ENCODE measurements around the gene OSBPL6.

The OSBPL6 gene

DNA sequence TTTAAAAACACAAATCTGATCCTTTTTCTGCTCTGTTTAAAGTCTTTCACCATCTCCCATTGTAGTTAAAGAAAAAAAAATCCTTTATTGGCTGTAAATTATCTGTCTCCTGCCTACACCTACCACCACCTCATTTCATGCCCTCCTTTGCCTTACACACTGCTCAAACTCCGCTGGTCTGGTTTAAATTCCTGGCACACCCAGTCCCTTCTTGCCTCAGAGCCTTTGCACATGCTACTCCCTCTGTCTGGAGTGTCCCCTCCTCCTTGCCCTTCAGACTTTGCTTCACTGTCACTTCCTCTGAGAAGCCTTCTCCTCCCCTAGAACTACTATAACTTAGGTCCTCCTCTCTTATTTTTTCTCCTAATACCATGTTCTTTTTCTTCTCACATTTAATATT, 49.6 kb downstream of the OSBPL6 start:
- H3K27ac Mint-ChIP-seq, result no peak overlapping the region
- no peak for ATAC-seq
- peaks cover 22% of the 10 kb centered on the region for H3K27me3 Mint-ChIP-seq
- no peaks in the 10 kb centered on the region for H3K4me1 Mint-ChIP-seq
- no peak for DNase-seq
- no peaks in the 10 kb centered on the region for H3K9me3 Mint-ChIP-seq
- H3K4me3 Mint-ChIP-seq, result no peak overlapping the region

DNA sequence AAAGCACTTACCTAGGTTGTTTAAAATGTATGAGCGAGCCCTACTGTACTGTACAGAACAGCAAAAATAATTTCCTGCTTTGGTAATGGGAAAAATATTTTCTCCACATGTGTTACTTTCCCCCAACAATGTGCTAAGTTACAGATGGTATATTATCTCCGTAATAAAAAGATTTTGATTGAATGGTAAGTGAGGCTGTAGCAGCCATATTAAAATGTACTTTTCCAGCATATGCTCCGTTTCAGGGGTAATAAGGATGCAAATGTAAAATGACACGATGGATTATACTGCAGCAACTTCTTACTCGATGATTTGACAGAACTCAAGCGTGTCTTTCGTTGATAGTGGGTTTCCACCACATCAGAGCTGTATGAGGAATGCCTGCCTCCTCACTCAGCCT, 50.5 kb downstream of the OSBPL6 start:
- DNase-seq, result no peak
- Mint-ChIP-seq H3K9me3 (no peaks in the 10 kb centered on the region), H3K27me3 (peaks cover 22% of the 10 kb centered on the region), H3K4me3 (no peak overlapping the region), H3K27ac (no peak overlapping the region), H3K4me1 (no peaks in the 10 kb centered on the region)
- ATAC-seq, result no peak

DNA sequence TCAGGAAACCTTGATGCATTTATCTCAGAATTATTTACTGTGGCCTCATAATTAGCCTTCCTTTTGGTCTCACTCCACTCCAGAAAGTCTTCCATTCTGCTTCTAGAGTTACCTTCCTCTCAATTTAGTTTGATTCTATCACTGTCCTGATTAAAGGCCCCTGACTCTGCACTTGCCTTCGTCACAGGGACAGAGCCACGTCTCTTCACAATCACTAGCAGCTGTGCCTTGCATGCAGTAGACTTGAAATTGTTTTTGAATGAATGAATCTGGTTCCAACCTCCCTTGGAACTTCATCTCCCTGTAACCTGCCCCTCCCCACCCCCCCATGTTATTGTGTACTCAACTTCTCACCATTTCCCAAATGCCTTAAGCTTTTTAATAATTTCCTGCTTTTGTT, 52.4 kb downstream of the OSBPL6 start:
- Mint-ChIP-seq H3K9me3 (no peaks in the 10 kb centered on the region), H3K27ac (no peak overlapping the region), H3K4me1 (no peaks in the 10 kb centered on the region), H3K27me3 (peaks cover 22% of the 10 kb centered on the region), H3K4me3 (no peak overlapping the region)
- DNase-seq (no peak), ATAC-seq (no peak)

DNA sequence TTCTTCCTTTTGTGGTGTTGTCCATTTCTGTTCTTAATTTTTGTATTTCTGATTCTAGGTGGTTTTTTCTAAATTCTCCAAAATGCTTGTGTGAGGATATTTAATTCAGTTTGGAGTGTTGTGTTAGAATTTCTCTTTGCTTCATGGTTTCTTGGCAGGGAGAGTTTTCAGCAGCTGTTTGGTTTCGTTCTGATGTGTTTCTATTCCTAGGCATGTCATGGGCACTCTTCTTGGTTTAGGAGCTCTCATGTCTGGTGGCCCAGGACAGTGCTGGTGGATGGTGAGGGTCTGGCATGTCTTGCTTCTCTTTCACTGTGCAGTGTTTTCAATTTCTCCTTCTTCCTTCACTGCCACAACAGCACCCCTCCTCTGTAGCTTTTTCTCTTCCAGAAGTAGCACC, 52.9 kb downstream of the OSBPL6 start:
- DNase-seq, result no peak
- Mint-ChIP-seq H3K27me3 (peaks cover 22% of the 10 kb centered on the region), H3K4me3 (no peak overlapping the region), H3K9me3 (no peaks in the 10 kb centered on the region), H3K4me1 (no peaks in the 10 kb centered on the region), H3K27ac (no peak overlapping the region)
- no peak for ATAC-seq

DNA sequence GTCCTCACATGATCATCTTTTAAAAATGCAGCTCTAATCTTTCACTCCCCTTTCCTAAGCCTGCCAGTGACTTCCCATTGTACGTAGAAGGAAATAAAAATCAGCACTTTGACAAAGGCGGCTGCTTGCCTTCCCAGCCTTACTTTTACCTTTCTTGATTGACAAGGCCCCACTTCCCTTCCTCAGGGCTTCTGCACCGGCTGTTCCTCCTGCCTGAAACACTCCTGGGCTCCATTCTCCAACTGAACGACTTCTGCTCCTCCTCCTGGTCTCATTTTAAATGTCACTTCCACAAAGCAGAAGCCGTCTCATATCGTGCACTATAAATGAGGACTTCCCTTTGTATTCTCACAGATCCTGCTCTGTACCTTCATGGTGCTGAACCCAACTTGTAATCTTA, 56.1 kb downstream of the OSBPL6 start:
- Mint-ChIP-seq H3K4me1 (no peaks in the 10 kb centered on the region), H3K9me3 (no peaks in the 10 kb centered on the region), H3K27me3 (peaks cover 12% of the 10 kb centered on the region), H3K27ac (peak overlapping the region in 1 of 2 donors; percentile 9), H3K4me3 (no peak overlapping the region)
- no peak for DNase-seq
- ATAC-seq, result no peak

DNA sequence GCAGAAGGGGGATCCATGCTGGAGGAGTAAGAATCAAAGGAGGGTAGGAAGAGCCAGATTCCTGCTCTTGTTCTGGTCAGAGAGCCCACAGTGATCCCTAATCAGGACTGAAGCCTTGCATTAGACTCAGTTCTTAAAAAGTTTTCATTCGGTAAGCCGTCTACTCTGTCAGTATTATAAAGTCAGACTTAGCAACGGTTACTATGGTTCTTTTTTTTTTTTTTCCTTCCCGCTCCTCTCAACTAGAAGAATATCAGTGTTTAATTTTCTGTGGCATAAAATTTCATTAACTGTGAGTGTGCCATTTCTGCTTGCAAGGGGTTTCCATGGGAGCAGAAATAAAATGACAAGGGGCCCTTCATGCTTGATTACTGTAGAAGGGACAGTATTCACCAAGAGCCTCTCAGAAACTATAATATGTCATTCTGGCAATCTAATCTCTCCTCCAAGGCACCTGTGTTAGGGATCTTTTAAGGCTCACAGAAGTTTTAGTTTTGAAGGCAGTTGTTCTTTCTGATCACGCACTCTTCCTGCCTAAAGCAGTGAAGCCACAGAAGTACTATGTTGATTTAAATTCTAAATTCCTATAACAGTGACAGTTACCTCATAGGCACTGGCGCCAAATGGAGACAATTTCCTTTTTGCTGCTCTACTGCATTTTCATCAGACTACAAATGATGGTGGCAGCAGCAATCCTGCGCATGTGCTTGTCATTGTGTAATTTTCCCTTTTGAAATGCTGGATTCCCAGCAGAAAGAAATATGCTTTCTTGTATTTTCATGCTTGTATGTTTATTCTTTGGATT, 57.0 kb downstream of the OSBPL6 start:
- DNase-seq, result no peak
- no peaks in the 10 kb centered on the region for H3K4me1 Mint-ChIP-seq
- no peak overlapping the region for H3K27ac Mint-ChIP-seq
- no peaks in the 10 kb centered on the region for H3K9me3 Mint-ChIP-seq
- peaks cover 12% of the 10 kb centered on the region for H3K27me3 Mint-ChIP-seq
- H3K4me3 Mint-ChIP-seq, result no peak overlapping the region
- no peak for ATAC-seq

DNA sequence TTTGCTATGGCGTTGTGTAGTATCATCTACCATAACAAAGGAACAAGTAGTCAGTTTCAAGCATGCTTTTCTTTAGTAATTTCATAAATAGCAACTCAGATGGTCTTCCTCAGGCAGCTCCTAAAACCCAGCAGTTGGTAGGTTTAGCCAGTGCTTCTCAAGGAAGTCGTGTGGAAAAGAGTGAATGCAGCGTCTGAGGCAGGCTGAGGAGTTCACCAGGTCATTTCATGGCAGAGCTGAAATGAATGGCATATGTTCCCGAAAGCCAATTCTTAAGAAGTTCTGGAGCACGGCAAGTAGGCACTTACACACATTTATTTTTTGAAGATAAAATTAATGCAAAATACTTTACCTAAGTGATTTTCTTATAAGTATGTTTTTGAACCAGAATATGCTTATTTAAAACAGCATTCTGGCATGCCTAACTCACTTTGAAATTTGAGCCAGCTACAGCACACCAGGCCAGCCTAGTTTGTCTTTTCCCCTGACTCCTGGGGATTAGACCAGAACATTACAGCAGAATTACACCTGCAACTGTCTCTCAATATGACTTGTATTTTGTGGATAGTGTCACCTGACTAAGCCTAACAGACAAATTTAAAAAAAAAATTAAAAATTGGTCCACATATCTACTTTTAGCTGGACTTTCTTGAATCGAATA, 62.2 kb downstream of the OSBPL6 start:
- H3K9me3 Mint-ChIP-seq, result no peaks in the 10 kb centered on the region
- H3K4me1 Mint-ChIP-seq, result no peaks in the 10 kb centered on the region
- no peaks in the 10 kb centered on the region for H3K27me3 Mint-ChIP-seq
- no peak for ATAC-seq
- H3K27ac Mint-ChIP-seq, result no peak overlapping the region
- H3K4me3 Mint-ChIP-seq, result no peak overlapping the region
- no peak for DNase-seq

DNA sequence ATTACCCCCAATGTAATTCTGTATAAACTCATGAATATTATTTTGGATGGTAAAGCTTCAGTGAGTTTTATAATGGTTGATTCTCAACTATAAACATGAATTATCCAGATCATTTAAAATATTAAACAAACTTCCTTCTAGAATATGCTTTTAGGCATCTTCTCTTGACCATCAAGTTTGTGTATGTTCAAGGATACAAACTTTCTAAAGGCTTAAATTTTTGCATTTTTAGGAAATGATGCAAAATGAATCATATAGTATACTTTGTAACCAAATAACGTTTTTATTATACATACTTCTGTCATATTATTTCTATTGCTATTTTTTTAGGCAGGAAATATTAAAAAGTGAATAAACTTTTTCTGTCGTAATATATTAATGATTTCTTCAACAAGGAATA, 62.8 kb downstream of the OSBPL6 start:
- DNase-seq (no peak), ATAC-seq (no peak)
- H3K4me3 Mint-ChIP-seq, result no peak overlapping the region
- H3K9me3 Mint-ChIP-seq, result no peaks in the 10 kb centered on the region
- H3K27me3 Mint-ChIP-seq, result no peaks in the 10 kb centered on the region
- no peak overlapping the region for H3K27ac Mint-ChIP-seq
- no peaks in the 10 kb centered on the region for H3K4me1 Mint-ChIP-seq

DNA sequence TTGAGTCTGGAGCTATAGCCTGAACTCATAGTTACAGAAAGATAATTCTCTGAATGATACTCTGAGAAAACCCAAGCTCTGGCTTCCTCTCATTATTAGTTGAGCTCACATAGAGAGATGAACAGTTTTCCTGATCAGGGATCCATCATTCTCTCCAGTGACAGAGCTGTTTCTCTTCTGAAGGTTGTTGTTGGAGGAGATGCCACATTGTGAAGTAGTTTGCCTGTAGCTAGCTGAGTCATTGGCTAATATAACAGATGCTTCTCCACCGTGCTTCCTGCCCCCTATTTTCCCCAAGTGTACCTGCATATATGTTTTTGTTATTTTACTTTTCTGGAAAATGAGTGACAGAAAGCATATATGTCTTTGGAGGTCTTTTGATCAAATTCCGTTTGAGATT, 64.6 kb downstream of the OSBPL6 start:
- Mint-ChIP-seq H3K9me3 (no peaks in the 10 kb centered on the region), H3K4me1 (no peaks in the 10 kb centered on the region), H3K27ac (no peak overlapping the region), H3K27me3 (no peaks in the 10 kb centered on the region), H3K4me3 (no peak overlapping the region)
- DNase-seq (no peak), ATAC-seq (no peak)

DNA sequence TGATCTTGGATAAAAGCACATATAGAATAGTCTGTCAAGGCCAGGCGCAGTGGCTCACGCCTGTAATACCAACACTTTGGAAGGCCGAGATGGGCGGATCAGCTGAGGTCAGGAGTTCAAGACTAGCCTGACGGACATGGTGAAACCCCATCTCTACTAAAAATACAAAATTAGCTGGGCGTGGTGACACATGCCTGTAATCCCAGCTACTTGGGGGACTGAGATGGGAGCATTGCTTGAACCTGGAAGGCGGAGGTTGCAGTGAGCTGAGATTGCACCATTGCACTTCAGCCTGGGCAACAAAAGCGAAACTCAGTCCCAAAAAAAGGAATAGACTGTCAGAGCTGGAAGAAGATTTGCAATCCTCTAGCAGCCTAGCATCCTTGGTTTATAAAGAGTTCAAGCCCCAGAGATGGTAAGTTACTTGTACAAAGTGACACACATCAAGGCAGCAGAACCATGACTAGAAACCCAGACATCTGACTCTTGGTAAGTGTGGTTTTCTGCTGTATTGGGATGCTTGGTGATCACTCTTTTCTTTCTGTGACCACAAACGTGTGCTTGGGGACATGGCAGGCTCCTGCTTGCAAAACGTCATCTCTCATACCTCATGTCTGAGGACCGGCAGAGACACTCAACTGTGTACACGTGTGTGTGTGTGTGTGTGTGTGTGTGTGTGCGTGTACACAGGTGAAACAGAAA, 69.0 kb downstream of the OSBPL6 start:
- Mint-ChIP-seq H3K4me3 (no peak overlapping the region), H3K9me3 (no peaks in the 10 kb centered on the region), H3K27me3 (no peaks in the 10 kb centered on the region), H3K4me1 (no peaks in the 10 kb centered on the region), H3K27ac (no peak overlapping the region)
- DNase-seq, result no peak
- no peak for ATAC-seq

DNA sequence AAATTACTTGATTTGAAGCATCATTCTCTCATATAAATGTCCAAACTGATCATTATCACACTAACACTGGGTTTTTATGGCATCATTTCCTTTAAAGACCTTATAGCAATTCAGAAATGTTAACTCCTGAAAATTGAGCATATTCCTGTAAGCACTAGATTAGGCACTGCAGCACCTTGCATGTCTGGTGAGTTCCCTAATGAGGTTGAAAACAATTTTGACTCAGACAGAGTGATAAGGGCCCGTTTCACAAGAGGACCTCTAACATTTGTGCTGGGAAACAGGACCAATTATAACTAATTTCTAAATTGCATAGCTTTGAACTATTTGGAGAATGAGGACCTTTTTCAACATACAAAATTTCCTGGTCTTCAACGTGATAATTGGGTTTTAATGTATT, 69.9 kb downstream of the OSBPL6 start:
- no peak overlapping the region for H3K27ac Mint-ChIP-seq
- H3K4me1 Mint-ChIP-seq, result no peaks in the 10 kb centered on the region

DNA sequence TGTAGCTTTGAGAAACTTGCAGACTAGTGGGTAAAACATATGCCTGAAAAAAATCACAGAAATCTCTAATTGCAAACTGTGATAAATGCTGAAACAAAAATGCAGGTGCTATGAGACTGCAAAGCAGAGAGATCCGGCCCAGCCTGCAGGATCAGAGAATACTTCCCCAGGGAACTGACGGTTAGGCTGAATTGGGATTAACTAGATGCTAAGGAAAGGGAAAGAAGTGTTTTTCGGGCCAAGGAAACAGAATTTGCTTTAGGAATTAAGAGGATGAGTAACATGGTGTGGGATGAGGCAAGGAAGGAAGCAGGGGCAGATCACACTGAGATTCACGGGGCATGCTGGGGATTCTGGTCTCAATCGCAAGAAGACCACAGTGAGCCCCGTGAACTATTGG, 71.5 kb downstream of the OSBPL6 start:
- peaks cover 8% of the 10 kb centered on the region for H3K27me3 Mint-ChIP-seq
- no peaks in the 10 kb centered on the region for H3K4me1 Mint-ChIP-seq

More for the DNA sequence above, 69.9 kb downstream of the OSBPL6 start:
- Mint-ChIP-seq H3K4me3 (no peak overlapping the region), H3K27me3 (peaks cover 8% of the 10 kb centered on the region), H3K9me3 (no peaks in the 10 kb centered on the region)
- DNase-seq (no peak), ATAC-seq (no peak)

DNA sequence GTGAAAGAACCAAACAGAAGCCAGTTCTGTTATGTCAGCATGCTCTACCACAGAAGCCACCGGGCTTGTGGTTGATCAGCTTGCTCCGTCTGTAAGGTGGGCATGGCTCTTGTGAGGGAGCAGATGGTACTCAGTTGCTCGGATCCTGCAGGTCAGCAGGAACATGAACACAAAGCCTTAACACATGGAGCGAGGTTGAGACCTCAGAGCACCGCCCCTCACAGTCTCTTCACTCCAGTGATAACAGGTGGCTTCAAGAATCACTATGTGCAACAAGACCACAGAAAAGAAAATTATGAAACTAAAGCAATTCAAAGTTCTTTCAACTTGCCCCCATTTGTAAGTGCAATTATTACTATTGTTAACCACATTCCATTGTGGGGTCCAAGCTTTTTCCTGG, 72.1 kb downstream of the OSBPL6 start:
- peaks cover 8% of the 10 kb centered on the region for H3K27me3 Mint-ChIP-seq

More for the DNA sequence above, 71.5 kb downstream of the OSBPL6 start:
- ATAC-seq, result no peak
- Mint-ChIP-seq H3K9me3 (no peaks in the 10 kb centered on the region), H3K27ac (no peak overlapping the region), H3K4me3 (no peak overlapping the region)
- no peak for DNase-seq

DNA sequence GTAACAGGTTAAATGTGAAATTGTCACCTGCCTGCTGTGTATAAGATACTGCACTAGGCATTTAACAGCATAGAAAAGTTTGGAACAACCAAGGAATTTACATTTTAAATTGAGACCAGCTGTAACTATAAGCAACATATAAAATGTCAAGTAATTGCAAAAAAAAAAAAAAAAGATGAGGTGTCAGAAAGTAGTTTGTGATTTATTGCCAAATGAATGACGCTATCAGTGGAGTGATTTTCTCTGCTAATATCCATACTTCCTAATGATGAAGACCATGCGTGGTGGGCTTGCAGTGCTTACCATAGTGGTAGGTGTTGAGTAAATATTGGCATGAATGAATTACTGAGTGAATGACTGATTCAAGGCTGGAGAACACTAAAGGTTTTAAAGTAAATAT, 73.3 kb downstream of the OSBPL6 start:
- Mint-ChIP-seq H3K27ac (no peak overlapping the region), H3K27me3 (peaks cover 8% of the 10 kb centered on the region), H3K9me3 (no peaks in the 10 kb centered on the region), H3K4me3 (no peak overlapping the region), H3K4me1 (no peaks in the 10 kb centered on the region)
- ATAC-seq (no peak), DNase-seq (no peak)

More for the DNA sequence above, 72.1 kb downstream of the OSBPL6 start:
- DNase-seq, result no peak
- no peak overlapping the region for H3K4me3 Mint-ChIP-seq
- no peaks in the 10 kb centered on the region for H3K4me1 Mint-ChIP-seq
- no peaks in the 10 kb centered on the region for H3K9me3 Mint-ChIP-seq
- H3K27ac Mint-ChIP-seq, result no peak overlapping the region
- ATAC-seq, result no peak

DNA sequence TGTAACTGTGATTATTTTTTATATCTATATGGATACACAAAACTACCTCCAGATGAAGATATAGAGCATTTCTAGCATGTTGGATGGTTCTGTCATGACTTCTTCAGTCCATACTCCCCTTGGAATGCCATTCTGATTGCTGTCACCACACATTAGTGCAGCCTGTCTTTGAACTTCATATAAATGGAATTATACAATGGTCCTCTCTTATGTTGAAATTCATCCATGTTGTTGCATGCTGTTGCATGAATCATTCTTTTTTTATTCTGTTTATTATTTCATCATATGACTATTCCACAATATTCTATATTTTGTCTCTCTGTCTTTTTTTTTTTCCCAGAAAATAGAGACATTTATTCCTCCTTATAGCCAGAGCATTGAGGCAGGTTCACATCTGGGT, 74.1 kb downstream of the OSBPL6 start:
- no peak overlapping the region for H3K27ac Mint-ChIP-seq
- H3K9me3 Mint-ChIP-seq, result no peaks in the 10 kb centered on the region
- no peaks in the 10 kb centered on the region for H3K4me1 Mint-ChIP-seq
- ATAC-seq (no peak), DNase-seq (no peak)
- no peak overlapping the region for H3K4me3 Mint-ChIP-seq
- peaks cover 8% of the 10 kb centered on the region for H3K27me3 Mint-ChIP-seq
